ENCODE results near the gene PANK1. TPM values are rescaled to one million over a fixed set of nuclear protein-coding genes. Genes with fewer than 3 reads are reported as not detected.
"Not testable (repeated sequence)": the region's sequence is repeated elsewhere in the genome, so short reads cannot be mapped to it uniquely, and the experiment has no call there.

The PANK1 gene
- total RNA-seq, 1 donor from 2014 or later, result 3.8 TPM

DNA sequence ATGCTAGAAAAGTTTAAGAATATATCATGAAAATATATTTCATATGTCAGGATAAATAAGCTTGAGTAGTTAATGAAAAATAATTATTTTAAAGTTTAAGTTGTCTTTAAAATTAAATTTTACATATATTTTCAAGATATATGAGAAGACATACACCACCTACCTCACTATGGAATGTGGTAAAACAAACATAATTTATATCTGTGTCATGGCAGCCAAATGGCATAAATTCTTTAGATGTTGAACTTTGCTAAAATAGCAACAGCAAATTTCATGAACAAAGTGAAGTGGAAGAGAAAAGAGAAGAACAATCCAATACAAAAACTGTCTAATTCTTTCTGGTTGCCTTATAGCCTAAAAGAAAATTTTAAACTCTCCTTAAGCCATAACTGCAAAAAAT lies 70.0 kb downstream of the PANK1 start:
- intact Hi-C loops (cut with micrococcal nuclease), result no loop called here

DNA sequence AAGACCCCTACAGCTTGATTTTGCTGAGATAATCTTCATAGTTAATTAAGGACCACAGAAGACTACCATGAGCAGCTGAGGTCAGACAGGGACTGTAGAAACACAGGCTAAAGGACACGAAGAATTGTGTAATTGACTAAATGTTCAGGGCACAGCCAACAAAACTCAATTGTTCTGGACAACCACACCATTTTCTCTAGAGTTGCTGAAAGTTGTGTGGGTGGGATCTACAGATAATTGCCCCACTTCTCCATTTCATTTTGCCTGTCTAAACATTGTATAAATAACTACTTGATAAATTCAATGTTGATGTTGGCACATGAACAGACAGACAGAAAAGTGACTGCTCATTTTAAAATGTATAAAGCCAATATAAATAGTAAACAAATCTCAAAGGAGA lies 70.7 kb downstream of the PANK1 start:
- intact Hi-C loops (cut with micrococcal nuclease), result no loop called here

DNA sequence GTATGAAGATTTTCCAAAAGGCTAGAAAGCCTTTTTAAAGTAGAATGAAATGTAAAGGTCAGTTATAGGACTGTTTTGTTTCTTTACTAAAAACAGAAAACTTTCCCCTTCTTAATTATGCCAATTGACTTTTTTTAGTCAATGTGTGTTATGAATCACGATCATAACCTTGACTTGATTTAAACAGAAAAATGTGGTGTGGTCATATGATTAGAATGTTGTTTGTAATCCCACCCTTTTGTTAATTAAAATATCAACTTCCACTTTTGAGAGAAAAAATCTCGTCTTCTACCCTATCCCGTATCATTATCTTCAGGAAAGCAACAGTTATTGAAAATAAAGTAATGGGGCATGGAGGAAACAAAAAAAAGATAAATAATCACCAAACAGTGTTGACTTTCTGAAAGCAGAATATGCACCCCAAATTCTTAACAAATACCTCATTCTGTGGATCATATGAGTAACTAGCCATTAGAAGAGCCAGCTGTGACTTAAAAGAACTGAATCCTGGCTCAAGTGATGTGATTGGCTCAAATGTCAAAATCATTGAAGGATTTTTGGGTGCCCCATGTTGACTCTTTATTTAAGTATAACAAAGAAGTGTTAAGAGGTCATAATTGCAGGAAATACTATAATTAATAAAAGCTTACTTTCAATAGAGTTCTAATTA lies 77.3 kb downstream of the PANK1 start:
- intact Hi-C loops (cut with micrococcal nuclease), result loop anchor here (10.0 kb wide), 1 partner anchor 203 kb away; no protein-coding TSS in a partner anchor

DNA sequence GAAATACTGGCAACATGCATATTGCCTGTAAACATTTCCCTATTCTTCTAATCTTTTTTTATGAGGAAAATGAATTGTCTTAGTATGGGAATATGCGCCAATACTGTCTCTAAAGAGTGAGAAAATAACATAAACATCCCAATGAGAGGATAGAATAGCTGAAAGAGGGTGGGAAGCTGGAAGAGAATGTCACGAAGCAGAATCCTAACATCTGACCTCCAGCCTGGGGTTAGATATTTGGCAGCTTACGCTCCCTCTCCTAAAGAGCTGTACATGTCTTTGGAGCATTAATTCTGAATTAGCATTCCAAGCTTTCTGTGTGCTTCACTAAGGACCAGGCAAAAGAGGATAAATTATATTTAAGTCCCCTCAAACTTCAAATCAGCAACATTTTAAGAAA lies 78.0 kb downstream of the PANK1 start:
- intact Hi-C loops (cut with micrococcal nuclease), result loop anchor here (10.0 kb wide), 1 partner anchor 202 kb away; no protein-coding TSS in a partner anchor

DNA sequence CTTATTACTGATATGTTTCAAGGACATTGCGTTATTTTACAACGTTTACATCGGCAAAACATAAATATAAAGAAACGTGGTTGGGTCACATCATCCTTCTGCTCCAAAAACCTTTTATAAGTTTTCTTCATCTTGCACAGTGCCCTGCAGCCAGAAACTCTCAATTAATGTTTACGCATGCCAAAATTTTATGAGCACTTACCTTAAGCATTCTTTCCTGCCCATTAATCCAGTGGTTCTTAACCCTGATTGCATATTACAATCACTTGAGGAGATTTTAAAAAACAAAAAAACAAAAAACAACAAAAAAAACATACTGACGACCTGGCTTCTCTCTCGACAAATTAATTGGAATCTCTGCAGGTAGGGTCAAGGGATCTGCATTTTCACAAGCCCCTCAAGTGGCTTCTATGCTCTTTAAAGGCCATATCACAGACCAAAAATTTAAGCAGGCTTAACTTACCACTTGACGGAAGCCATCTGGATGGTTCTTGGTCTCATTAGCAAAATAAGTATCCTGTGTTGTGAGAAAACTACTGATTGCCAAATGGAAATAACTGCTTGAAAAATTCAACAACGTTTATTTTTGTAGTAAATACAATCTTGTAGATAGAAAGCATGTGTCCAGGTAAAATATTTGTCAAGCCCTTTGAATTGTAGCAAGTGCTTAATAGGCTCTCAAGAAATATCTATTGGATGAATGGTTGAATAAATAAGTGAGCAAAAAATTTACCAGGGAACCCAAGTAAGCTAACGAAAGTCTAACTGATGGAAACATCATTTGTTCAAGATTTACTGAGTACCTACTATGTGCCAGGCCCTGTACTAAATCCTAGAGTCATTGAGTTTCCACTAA lies 78.7 kb downstream of the PANK1 start:
- intact Hi-C loops (cut with micrococcal nuclease), result loop anchor here (10.0 kb wide), 1 partner anchor 202 kb away; no protein-coding TSS in a partner anchor

DNA sequence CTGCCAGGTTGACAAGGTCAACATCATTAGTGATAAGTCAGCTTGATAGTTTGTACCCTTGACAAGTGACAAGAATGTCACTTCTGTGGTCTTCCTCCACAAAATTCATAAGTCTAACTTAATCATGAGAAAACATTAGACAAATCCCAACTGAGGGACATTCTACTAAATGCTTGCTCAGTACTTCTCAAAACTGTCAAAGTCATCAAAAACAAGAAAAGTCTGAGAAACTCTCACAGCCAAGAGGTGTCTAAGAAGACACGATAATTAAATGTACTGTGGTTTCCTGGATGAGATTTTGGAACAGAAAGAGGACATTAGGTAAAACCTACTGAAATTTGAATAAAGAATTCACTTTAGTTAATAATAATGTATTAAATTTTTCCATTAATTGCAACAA lies 79.9 kb downstream of the PANK1 start:
- intact Hi-C loops (cut with micrococcal nuclease), result loop anchor here (2.0 to 10.0 kb wide), 2 partner anchors 200 to 630 kb away; no protein-coding TSS in a partner anchor

DNA sequence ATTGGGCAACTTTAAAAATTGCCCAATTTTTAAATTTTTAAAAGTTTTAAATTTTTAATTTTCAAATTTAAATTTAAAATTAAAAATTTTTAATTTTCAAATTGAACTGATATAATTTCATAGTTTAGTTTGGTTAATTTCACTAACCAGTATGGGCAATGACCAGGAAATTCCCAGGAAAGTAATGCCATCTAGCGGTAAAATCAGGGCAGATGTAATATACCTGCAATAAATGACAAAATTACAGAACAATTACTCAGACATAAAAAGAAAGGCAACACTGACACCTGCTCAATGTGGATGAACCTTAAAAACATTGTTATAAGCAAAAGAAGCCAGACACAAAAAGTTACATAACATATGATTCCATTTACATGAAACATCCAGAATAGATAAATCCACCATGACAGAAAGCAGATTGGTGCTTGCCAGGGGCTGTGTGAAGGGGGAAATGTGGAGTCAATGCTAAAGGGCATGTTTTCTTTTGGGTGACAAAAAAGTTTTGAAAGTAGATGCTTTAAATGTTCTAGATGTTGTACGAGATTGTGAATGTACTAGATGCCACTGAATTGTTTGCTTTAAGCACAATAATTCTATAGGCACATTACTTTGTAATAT lies 81.1 kb downstream of the PANK1 start:
- intact Hi-C loops (cut with micrococcal nuclease), result loop anchor here (1.0 to 10.0 kb wide), 6 partner anchors 138 to 629 kb away; no protein-coding TSS in a partner anchor

DNA sequence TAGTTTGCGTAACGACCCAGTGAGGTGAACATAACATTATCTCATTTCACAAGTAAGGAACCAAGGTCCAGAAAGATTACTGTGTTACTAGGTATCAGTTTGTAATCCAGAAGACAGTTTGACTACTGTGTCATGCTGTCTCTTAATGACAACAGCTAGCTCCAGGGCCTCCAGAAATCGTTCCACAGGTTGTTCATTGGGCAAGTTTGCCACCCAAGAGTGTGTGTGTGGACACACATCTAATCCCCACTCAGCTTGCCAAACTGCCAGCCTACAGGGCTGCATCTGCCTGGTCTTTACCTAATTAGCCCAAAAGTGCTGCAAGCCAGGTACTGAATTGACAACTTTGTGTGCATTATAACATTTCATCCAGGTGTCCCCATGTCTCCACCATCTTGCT lies 81.7 kb downstream of the PANK1 start:
- intact Hi-C loops (cut with micrococcal nuclease), result loop anchor here (5.0 to 10.0 kb wide), 2 partner anchors 199 to 536 kb away; no protein-coding TSS in a partner anchor

DNA sequence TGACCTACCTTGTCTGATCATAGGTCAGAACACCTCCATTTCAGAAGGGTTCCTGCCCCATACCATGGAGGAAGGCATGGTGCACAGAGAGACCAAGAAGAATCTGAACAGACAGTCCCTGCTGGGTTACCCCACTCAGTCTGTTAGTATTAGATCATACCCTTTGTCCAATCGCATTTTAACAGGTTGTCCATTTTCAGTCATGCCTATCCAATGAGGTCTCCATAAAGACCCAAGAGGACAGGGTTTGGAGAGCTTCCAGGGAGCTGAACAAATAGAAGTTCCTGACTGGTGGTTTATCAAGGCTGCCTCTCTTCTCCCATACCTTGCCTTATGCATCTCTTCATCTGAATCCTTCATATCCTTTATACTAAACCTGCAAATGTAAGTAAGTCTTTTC lies 88.4 kb downstream of the PANK1 start:
- intact Hi-C loops (cut with micrococcal nuclease), result no loop called here

DNA sequence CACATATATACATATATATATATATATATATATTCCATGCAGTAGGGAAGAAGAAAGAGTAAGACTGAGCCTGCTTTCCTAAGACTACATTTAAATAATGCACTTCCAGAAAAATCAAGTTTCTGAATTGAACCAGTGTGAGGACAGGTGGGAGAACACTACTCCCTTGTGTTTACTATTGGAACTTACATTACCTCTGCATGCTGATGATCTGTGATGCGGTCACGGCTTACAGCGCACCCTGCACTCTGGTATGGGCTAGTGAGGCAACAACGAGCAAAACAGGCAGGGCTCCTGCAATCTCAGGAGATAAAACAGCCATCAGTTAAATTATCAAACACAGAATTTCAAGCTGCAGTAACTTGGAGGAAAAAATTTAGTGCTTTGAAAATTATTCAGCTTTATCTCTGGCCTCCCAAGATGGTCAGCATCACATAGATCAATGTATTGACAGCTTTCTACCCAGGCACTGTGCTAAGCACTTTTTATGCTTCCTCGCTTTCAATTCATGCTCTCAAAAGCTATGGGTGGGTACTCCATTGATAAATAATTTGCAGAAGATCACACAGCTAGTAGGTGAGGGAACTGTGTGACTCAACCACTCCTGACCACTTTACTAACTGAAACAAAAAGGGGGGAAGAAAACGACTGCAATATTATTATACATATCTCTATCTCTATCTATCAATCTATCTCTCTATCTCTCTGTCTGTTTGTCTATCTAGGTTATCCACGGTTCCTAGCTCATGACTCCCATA lies 89.2 kb downstream of the PANK1 start:
- intact Hi-C loops (cut with micrococcal nuclease), result no loop called here

DNA sequence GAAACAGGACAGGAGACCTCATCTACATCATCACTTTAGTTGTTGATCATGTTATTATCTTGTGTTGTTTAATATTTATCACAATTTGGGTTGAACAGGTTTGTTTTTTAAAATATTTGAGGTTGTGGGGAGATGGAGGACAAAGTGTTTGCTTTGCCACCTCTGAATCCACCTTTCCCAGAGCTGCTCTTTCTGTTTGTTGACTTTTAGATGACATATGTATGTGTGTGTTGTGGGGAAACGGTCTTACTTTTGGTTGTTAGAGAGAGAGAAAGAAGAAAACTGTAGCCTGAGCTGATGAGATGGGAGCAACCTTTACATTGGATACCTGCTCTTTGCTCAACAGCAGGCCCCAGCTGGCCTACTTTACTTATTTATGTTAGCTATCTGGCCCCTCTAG lies 90.6 kb downstream of the PANK1 start:
- intact Hi-C loops (cut with micrococcal nuclease), result no loop called here

DNA sequence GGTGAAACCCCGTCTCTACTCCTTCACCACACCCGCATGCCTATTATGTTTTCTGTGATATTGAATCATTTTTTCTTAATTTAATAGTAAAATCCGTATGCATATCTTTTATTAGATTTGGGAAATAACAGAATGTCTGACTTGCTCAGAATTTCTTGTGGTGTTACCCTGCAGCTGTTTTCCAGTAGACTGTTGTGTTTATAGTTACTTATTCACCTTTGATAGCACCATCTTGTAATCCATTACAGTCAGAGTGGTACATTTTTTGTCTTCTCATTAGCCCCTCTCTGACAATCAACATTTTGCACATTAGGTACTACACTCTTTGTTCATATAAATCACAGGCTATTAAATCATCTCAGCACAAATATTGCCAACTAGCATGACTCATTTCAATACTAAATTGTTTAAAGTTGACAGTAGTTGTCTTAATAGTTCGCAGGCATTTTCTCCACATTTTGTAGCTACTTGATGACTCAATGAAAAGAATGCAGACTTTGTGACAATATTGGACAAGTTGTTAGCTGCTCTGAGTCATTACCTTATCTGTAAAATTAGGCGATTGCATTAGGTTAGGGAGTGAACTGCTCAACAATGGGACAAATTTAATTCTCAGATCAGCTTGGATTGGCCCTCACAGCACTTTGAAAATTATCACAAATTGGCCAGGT lies 91.8 kb downstream of the PANK1 start:
- intact Hi-C loops (cut with micrococcal nuclease), result no loop called here

DNA sequence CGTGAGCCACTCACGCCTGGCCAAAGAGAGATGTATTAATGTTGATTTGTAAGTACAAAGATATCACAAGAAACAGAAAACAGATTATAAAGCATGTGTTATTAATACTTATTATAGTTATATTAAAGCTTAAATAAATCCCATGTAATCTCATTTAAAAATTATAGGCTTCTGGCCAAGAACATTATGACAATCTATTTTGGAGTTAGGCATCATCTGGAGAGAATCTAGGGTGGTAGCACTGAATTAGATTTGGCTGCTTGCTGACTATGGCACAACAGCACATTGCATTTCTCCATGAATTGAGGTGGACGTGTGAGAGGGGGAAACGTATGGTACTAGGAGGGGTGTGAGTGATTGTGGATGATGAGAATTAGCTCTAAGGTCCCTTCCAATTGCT lies 92.8 kb downstream of the PANK1 start:
- intact Hi-C loops (cut with micrococcal nuclease), result no loop called here

DNA sequence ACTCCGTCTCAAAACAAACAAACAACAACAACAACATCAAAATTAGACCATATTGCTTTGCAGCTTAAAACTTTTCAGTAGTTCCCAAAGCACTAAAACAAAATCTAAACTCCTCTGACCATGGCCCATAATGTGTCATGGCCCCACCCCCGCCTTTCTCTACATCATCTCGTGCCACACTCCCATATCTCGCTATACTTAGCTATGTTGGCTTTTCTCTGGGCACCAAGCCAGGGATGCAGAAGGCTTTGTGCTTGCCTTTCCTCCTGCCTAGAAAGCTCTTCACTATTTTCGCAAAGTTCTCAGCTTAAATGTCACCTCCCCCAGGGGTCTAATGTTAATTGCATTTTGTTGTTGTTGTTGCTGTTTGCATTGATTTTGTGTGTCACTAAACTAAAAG lies 94.5 kb downstream of the PANK1 start:
- intact Hi-C loops (cut with micrococcal nuclease), result no loop called here

DNA sequence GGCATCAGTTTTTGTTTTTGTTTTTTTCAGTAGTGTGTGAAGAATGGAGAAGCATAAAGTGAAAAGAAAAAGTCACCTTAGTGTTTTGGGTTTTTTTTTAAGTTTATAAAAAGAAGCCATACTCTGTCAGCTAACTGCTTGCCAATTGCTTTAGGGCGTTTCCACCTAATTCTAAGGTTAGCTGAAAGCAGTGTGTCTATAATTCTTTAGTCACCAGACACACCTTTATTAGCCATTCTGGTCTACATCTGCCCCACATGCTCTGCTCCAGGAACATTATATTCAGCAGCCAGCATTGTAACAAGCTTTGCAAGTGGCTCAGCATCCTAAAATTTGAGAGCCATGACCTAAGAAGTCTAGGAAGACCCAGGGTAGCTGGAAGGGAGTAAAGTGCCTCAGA lies 95.5 kb downstream of the PANK1 start:
- intact Hi-C loops (cut with micrococcal nuclease), result no loop called here

DNA sequence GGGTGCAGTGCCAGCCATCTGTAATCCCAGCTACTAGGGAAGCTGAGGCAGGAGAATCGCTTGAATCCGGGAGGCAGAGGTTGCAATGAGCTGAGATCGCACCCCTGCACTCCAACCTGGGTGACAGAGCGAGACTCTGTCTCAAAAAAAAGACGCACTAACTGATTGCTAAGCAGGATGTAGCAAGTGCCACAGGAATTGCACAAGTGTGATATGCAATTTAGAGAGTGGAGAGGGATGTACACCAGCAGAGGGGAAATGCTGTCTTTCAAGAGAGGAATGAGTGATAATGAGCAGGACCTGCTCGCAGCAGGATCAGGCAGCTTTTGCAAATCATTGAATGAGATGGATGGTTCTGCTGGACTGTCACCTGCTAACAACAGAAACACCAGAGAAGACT lies 96.4 kb downstream of the PANK1 start:
- intact Hi-C loops (cut with micrococcal nuclease), result no loop called here

DNA sequence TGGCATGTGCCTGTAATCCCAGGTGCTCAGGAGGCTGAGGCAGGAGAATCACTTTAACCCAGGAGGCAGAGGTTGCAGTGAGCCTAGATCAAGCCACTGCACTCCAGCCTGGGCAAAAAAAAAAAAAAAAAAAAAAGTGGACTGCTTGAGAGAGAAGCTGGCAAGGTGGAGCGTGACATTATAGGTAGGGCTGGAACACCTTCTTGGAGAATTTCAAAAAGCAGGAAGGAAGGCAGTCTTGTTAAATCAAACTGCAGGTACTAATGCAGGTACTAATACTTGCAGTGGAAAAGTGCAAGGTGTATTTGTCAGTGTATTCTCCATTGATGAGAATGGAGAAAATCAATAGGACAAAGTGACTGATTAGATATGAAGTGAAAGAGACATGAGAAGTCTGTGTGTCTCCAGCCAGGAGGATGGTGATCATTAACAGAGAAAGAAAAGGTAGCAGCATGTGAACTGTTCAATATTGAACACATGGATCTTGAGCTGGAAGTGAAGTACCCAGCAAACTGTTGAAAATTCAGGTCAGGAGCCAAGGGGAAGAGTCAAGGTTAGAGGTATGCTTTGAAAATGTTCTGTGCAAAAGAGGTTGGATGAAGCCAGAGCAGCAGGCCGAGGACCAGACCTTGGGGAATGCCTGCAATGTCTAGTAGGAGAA lies 97.1 kb downstream of the PANK1 start:
- intact Hi-C loops (cut with micrococcal nuclease), result no loop called here

DNA sequence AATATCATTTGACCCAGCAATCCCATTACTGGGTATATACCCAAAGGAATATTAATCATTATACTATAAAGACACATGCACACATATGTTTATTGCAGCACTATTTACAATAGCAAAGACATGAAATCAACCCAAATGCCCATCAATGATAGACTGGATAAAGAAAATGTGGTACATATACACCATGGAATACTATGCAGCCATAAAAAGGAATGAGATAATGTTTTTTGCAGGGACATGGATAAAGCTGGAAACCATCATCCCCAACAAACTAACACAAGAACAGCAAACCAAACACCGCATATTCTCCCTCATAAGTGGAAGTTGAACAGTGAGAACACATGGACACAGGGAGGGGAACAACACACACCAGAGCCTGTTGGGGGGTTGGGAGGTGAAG lies 98.4 kb downstream of the PANK1 start:
- intact Hi-C loops (cut with micrococcal nuclease), result not testable (repeated sequence)

DNA sequence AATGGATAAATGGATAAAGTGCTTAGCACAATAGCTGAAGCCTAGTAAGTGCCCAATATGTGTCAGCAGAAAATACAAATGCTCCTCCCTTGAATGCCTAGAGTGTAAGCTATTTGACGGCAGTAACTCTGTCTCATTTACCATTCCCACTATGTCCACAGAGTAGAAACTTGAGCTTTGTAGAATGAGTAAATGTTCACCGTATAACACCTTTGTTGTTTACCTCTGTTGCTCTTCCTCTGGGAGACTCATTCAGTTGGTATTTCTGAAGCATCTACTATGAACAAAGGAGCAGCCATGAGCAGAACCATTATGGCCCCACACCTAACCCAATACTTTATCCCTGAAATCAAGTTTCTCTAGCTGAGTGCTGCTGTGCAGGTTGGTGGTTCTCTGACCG lies 101.2 kb downstream of the PANK1 start:
- intact Hi-C loops (cut with micrococcal nuclease), result no loop called here

DNA sequence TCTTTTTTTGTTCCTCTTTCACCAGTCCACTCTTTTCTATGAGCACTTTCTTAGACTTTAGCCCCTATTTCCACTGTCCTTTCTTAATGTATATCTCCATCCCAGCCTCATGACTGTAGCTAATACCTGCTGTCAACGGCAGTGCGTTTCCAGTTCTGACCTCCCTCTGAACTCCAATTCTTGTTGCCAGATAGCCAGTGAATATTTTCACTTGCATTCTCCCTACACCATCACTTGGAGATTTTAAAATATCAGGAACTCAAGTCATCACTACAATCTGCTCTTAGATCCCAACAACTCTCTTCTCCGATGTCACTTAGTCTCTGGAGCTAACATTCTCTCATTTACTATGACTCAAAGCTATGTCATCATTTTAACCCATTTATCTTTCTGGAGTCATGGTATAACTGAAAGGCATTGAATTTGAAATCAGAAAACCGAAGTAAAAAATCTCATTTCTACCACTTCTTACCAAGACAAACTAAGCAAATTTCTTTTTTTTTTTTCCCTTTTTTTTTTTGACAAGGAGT lies 104.6 kb downstream of the PANK1 start:
- intact Hi-C loops (cut with micrococcal nuclease), result no loop called here

Measured in T-helper 1 cell treated with Interleukin-12 subunit alpha and Interleukin-12 subunit beta and Interleukin-4 antibody, amounts not matched to agents 30 ng/mL and 1 ng/mL, for 36 hours (primary cell).